Diencephalon (tissue), 1 donor: ENCODE results near the gene WLS. TPM values are rescaled to one million over a fixed set of nuclear protein-coding genes. Genes with fewer than 3 reads are reported as not detected.

Experiments
- small RNA-seq: library from RNA; depleted of rRNA; stranded (forward); fragments of <200 nt; gene quantifications from one replicate; pipeline ENCODE3, GENCODE V24; 2014
- total RNA-seq: library from RNA; depleted of rRNA; stranded (reverse); fragments of >200 nt; gene quantifications from one replicate; pipeline ENCODE4 v1.2.3, GENCODE V29; 2014

Gene WLS
- 117 TPM for total RNA-seq

DNA sequence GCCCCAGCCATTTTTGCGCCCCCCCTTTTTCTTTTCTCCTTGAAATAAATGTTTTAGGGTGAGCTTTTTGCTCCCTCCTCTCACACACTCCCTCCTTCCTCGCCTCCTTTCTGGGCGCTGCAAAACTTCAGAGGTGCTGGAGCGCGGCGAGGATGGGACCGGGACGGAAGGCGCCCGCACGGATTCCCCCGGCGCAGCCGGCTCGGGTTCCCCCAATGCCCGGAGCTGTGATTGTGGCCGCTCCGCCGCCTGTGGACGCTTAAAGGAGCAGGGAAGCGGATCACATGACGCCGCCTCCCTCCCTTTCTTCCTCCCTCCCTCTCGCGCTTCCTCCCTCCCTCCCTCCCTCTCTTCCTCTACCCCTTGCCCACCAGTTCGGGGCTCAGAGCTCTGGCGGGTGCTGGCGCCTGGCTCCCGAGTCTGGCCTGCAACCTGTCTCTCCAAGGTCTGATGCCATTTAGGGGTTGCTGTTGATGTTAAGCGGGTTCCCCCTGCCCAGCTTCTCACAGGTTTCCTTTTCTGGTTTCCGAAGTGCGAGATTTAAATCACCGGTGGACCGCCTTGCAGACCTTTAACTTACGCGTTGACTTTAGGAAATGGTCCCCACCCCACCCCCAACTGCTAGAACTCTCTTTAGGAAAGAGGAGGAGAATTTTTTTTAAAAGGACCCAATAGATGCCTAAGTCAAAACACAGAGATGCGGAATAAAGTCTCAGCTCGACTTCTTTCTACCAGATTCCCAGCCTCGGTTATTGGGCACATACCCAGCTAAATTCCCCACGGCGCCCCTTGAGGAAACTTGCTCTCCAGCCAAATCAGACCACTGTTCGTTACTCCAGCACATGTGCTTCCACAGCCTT lies at the start of gene WLS:
WLS (minus strand) TSS at position 235 of the 860 bp plus-strand sequence; CDS start at position 11, 224 bp downstream.

Small RNA genes within 50 kb of the gene (small RNA-seq; reads per million reads assigned to genes)
- not detected for gene COX6B1P7
- 0.39 reads per million, percentile 38 among the genes with 10 or more reads in this experiment for gene MIR1262

Other genes with a start within 250 kb of the WLS start
- gene DIRAS3, start 181.9 kb downstream of the WLS start, total RNA-seq = 23.1 TPM
- 2.1 TPM for gene RPE65, start 217.4 kb upstream of the WLS start, total RNA-seq